K562 (cell line): ENCODE measurements around the gene GCNT3. TPM values are rescaled to one million over a fixed set of nuclear protein-coding genes. Genes with fewer than 3 reads are reported as not detected.

ENCODE experiments used
- CCNT2 ChIP-seq: IDR thresholded peaks from 2 replicates; pipeline ENCODE4 v1.6.1; 2011; ENCODE audit warnings: borderline replicate concordance, low read depth, mild to moderate bottlenecking, moderate library complexity, mixed read lengths, low read length; ENCODE audit not compliant: insufficient read length; ENCODE audit errors: extremely low read depth
- ZNF668 ChIP-seq: fragments of 250-450 bp; sonication (Bioruptor Pico); IDR thresholded peaks from 2 replicates; pipeline ENCODE4 v1.8.0; 2022; ENCODE audit warnings: mild to moderate bottlenecking, inconsistent platforms
- polyA plus RNA-seq, 8 experiments: library from polyadenylated mRNA; depleted of rRNA in 4 of 8; stranded (reverse) in 5 of 8; unstranded in 3 of 8; fragments of >200 nt; fragmentation: Nextera tagmentation in 2 of 8; fragmentation: Illumina TruSeq in 1 of 8; extraction: Ambion mirVana in 2 of 8; extraction: Trizol in 1 of 8; gene quantifications; 2 replicates each; pipeline versions ENCODE4 v1.2.1 to v1.2.3, GENCODE V29; 2011 to 2014; ENCODE audit warnings: inconsistent platforms in 1 of 8, missing spikeins in 1 of 8
- total RNA-seq, 7 experiments: library from RNA; depleted of rRNA in 6 of 7; stranded (reverse); fragments of >200 nt in 6 of 7; fragmentation: Illumina TruSeq in 2 of 7; extraction: Trizol in 2 of 7; gene quantifications; 2 replicates each; pipeline versions ENCODE4 v1.2.1 to v1.2.3, GENCODE V29; 2011 to 2021; ENCODE audit warnings: low replicate concordance in 1 of 7
- TF ChIP-seq, protein P1 (sequence below), 2 experiments: fragments of 450-650 bp; IDR thresholded peaks; 2 replicates each; pipeline ENCODE4 v1.6.1; 2016; ENCODE audit warnings: mild to moderate bottlenecking in 2 of 2, borderline replicate concordance in 1 of 2, low read depth in 1 of 2, moderate library complexity in 1 of 2

Gene GCNT3
- total and polyA plus RNA-seq, 9 of the 15 experiments (the other 6 are each of a cell fraction or from before 2014, with no cell fraction given): 0.07 to 0.35 (median 0.11) TPM; not detected in 4

GRCh38 chr15:59570315-59570714 is 41.3 kb upstream of the GCNT3 start (continued):
- TF ChIP-seq CCNT2 (no peak), ZNF668 (CRISPR knock-in tag) (no peak)
- TF ChIP-seq, protein P1, sequence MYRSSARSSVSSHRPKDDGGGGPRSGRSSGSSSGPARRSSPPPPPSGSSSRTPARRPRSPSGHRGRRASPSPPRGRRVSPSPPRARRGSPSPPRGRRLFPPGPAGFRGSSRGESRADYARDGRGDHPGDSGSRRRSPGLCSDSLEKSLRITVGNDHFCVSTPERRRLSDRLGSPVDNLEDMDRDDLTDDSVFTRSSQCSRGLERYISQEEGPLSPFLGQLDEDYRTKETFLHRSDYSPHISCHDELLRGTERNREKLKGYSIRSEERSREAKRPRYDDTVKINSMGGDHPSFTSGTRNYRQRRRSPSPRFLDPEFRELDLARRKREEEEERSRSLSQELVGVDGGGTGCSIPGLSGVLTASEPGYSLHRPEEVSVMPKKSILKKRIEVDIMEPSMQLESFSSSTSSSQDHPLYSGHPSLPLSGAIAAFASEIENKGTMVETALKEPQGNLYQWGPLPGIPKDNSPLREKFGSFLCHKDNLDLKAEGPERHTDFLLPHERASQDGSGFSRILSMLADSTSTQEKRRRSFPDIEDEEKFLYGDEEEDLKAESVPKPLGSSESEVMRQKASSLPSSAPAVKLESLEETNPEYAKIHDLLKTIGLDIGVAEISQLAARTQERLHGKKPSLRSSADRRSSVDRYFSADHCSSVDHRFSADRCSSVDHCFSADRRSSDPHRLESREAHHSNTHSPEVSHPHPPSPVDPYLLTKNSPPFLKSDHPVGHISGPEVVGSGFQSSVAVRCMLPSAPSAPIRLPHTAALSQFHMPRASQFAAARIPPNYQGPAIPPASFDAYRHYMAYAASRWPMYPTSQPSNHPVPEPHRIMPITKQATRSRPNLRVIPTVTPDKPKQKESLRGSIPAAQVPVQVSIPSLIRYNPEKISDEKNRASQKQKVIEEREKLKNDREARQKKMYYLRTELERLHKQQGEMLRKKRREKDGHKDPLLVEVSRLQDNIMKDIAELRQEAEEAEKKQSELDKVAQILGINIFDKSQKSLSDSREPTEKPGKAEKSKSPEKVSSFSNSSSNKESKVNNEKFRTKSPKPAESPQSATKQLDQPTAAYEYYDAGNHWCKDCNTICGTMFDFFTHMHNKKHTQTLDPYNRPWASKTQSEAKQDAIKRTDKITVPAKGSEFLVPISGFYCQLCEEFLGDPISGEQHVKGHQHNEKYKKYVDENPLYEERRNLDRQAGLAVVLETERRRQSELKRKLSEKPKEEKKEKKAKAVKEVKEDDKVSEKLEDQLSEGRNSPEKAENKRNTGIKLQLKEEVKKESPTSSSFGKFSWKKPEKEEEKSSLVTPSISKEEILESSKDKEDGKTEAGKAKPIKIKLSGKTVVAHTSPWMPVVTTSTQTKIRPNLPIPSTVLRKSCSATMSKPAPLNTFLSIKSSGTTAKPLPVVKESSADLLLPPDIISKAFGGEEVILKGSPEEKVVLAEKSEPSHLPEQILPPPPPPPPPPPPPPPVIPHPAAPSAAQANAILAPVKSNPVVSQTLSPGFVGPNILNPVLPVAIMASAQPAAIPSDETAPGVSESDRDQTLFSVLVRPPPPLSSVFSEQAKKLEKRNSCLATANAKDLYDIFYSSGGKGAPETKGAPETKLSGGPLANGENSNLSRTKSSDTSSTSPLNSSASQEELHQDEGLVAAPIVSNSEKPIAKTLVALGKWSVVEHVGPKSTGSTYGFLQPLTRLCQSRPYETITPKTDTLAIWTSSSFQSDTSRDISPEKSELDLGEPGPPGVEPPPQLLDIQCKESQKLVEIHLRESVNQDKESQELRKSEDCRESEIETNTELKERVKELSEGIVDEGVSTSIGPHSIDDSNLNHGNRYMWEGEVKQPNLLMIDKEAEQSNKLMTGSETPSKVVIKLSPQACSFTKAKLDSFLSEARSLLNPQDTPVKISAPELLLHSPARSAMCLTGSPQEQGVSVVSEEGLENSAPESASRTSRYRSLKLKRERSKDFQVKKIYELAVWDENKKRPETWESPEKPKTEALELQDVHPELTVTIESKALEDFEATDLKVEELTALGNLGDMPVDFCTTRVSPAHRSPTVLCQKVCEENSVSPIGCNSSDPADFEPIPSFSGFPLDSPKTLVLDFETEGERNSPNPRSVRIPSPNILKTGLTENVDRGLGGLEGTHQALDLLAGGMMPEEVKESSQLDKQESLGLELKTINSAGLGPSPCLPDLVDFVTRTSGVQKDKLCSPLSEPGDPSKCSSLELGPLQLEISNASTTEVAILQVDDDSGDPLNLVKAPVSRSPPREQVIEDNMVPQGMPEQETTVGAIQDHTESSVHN (IDR thresholded peaks at IDR 0.05; ENCODE audit: borderline replicate concordance in 1 of 2, low read depth in 1 of 2): no peak
